Measurements from ENCODE around the gene ATP6V0A4.

Gene ATP6V0A4

GRCh38 chr7:138657854-138658386 lies 140.1 kb downstream of the ATP6V0A4 start:
- DNase-seq (ENCODE audit: low read depth) = no peak
- no peak for TF ChIP-seq CTCF (conservative IDR thresholded peaks at IDR 0.05; ENCODE audit: low read length)
- H3K4me3 ChIP-seq (ENCODE audit: low read length) = no peak overlapping the region

- H3K4me3 ChIP-seq (ENCODE audit: low read length) = no peak overlapping the region
- TF ChIP-seq CTCF (conservative IDR thresholded peaks at IDR 0.05; ENCODE audit: low read length) = no peak
- DNase-seq (ENCODE audit: low read depth) = no peak
Measured at GRCh38 chr7:138656952-138657351, 141.0 kb downstream of the ATP6V0A4 start.

Measured in AG10803 (cell line).